GM18499 (cell line): ENCODE data around the gene ZNF516.

Source experiments
- ATAC-seq: cut with Tn5 transposase; IDR thresholded peaks from one replicate; pipeline ENCODE4 v1.9.1; 2021; ENCODE audit warnings: moderate number of reproducible peaks; ENCODE audit not compliant: insufficient read depth, unreplicated experiment

The ZNF516 gene

DNA sequence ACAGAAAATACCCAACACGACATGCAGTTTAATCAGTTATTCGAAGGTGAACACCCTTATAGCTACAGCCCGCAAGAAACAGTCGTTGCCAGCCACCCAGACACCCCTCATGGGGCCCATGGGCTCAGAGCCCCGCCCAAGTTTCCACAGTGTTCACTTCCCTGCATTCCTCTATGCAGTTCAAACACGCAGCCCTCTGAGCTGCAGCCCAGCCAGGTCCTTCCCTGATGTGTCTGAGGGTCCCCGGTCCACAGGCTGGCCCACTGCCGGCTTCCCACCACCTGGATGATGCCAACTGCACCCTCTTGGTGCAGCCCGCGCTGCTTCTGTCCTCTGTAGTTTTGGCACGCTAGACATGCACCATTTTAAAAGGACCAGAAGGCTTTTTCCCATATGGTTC, 87.4 kb downstream of the ZNF516 start:
- ATAC-seq = no peak

DNA sequence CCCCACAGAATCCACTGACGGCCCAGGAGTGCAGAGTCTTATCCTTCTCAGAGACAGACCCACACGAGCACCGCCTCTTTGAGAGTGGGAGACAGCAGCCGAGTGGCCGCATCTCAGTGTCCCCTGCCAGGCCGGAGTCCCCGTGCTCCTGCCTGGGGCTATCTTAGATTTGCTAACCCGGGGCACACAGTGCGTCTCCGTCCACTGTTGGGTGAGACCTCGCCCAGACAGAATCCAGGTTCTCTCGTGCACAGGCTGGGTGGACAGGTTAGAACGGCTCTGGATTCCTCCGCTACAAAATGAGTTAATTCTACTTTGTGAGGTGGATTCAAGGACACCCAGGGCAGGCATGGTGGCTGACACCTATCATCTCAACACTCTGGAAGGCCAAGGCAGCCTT, 88.3 kb downstream of the ZNF516 start:
- no peak for ATAC-seq

DNA sequence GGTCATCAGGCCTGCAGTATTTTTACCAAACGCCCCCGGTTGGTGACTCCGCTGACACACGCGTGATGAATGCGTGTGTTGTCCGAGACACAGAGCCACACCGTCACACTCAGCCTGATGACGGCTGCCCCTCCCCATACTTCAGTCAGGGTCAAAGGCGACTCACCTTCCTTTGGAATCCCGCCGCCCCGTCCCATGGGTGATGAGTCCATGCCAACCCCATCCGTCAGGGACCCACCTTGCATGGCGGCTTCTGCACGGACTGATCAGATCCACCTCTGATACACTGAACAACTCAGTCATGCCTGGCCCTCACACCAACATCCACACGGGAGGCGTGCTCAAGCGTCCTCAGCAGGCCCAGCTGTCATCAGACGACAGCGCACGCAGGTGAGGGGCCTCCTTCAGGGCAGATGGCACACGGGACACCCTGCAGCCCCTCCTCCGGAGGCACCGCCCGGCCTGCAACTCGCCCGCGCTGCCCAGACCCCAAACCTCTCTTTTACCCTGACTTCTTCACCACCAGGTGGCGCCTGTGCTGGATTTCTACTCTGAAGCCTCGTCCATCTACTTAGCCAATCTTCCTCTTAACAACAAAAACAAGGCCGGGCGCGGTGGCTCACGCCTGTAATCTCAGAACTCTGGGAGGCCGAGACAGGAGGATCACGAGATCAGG, 89.2 kb downstream of the ZNF516 start:
- no peak for ATAC-seq

DNA sequence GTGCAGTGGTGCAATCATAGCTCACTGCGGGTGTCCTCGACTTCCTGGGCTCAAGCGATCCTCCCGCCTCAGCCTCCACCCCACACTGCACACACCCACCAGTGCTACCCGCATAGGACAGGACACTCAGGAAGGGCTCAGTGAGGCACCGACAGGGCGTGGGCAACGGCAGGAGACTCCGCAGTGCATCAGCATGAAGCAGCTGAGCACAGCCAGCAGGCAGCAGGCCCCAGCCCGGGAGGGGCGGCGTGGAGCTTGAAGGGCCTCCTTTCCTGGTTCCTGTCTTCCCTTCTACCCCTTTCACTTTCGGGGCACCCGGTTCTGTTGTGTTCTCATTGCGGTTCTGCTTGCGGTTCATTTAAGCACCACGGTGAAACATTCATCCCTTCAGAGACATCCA, 89.8 kb downstream of the ZNF516 start:
- ATAC-seq = no peak

DNA sequence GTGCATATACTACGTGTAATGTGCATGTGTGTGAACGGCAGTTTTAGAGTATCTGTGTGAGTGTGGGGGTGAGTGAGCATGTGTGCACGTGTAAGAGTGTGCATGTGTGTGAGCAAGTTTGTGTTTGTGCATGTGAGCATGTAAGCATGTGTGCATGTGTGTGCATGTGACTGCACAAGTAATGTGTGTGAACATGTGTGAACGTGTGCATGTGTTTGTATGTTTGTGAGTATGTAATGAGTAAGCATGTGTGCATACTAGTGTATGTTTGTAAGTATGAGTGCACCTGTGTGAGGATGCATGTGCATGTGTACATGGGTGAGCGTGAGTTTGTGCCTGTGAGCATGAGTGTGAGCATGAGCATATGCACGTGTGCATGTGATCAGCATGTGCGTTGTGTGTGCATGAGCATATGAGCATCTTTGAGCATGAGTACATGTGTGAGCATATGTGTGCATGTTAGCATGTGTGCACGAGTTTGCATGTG, 90.7 kb downstream of the ZNF516 start:
- ATAC-seq = no peak

DNA sequence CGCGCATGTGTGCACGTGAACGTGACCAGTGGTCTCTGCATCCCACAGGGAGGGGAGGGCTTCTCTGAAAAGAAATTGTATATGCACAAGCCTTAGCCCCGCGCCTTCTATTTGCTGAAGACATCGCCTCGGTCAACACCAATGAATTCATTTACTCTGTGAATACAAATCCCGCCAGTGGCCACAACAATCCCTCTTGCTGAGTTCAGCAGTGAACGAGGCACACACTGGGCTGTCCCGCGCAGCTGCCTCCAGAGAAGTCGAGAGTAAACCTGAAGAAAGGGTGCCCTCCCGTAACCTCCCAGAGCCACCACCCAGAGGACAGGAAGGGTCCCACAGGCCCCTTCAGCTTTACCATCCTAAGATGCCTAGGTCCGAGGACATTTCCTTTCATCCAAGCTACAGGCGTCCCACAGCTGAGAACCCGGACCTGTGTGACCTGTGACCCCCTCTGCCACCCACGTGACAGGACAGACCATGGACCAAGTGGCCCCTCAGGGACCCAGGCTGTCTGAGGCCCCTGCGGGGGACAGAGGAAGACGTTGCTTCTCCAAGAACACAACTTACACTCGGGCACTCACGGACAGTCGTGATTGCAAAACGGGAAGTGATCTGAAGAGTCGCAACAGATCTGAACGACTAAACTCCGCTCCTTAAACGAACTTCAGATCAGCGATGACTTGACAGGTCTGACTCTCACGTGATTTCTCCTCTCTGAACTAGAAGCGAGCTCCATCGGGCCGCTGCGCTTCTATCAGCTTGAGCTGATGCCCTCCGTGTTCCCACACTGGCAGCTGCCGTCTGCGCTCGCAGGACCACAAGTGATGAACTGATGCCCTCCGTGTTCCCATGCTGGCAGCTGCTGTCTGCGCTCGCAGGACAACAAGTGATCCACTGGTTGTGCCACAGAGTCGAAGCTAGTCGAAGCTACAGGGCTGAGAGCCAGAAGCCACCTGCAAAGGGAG, 92.7 kb downstream of the ZNF516 start:
- no peak for ATAC-seq

DNA sequence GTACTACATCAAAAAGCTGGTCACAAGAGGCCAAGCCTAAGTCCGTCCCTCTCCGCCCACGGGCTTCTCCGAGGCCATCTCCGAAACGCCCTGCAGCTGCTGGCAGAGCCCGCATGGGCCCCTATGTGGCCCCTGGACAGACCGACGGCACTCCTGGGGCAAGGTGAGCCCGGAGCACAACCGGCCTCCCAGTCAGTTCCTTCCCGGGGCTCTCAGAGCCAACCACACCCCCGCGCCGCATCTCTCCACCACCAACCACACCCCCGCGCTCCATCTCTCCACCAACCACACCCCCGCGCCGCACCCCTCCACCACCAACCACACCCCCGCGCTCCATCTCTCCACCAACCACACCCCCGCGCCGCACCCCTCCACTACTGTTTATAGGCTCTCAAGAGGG, 93.5 kb downstream of the ZNF516 start:
- no peak for ATAC-seq

DNA sequence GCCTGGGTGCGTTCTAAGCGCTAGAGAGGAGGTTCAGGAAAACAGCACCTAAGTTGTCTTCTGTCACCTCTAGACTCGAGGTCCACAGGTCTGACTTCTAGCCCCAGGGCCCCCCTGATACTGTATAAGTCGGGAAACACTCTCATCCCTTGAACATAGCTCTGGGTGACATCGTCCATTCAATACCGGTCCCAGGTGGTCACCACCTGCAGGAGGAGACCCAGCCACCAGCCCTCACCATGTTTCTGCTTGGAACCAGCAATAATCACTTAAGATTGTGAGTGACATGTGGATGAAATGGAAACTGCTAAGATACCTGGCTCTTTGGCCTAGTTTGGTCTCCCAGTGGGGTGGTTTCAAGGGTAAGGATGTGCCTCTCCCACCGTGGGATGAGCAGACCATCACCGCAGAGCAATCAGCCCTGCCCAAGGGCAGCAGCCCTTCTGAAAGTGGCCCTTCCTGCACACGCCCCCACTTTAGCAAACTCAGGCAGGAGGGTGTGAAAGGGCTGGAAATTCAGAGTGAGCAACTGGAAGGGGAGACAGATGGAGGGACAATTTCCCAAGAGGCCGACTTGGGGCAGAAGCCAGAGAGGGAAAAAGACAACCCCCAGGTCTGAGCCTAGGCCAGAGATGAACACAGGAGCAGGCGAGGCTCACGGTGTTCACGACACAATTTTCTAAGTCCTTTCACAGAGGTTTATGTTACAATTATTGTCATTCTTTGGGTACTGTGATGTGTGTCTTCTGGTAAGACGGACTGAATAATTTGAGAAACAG, 95.2 kb downstream of the ZNF516 start:
- no peak for ATAC-seq

DNA sequence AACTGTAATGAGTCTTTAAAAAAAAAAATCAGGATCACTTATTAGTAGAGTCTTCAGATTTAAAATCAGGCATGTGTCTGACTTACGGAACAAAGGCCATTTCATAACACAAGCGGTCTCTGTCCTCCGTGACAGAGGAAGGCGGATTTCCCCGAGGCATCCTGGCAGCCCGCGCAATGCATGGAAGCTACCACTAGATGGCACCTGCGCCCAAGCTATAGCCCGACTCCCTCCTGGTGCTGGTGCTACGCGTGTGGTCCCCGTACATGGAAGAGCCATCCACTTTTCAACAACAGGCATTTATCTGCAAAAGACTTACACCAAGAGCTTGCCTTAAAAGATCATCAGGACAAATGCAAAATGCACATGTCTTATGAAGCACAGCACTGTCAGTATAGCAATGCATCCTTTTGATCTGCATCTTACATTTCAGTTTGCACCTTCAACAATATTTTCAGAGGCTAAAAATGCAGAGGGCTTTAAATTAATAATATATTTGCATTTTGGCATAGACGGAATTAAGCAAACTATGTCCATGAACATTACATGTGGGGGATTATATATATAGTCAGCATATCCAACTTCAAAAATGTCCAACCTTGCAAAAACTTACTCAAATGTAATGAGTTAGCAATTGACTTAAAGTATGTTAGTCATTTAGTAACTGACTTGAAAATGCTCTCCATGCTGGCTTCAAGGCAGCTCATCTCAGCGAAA, 96.0 kb downstream of the ZNF516 start:
- peak; percentile 92 for ATAC-seq

DNA sequence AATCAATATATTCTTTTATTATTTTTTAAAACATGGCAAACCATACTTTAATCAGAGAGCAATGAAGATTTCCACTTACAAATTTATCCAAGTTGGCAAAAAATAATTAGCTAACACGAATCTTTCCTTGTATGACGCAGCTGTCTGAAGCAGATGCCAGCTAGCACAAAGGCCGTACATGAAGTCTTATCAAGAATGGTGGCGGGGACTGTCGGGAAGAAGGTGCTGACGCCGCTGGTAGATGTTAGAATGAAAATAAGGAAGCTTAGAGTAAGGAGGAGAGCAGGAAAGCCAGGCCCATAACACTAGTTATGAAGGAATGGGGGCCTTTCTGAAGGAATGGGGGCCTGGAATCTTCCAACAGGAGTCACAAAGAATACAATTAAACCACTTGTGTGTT, 96.7 kb downstream of the ZNF516 start:
- no peak for ATAC-seq

DNA sequence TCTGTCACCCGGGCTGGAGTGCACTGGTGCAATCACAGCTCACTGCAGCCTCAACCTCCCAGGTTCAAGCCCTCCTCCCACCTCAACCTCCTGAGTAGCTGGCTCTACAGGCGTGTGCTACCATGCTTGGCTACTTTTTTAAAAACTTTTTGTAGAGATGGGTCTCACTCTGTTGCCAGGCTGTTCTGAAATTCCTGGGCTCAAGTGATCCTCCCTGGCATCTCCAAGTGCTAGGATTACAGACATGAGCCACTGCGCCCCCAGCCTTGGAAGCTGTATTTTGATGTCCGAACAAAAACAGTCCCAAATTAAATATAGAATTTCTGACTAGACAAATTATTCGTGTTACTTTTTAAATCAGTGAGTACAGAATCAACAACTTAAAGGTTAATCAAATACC, 97.4 kb downstream of the ZNF516 start:
- ATAC-seq = no peak

DNA sequence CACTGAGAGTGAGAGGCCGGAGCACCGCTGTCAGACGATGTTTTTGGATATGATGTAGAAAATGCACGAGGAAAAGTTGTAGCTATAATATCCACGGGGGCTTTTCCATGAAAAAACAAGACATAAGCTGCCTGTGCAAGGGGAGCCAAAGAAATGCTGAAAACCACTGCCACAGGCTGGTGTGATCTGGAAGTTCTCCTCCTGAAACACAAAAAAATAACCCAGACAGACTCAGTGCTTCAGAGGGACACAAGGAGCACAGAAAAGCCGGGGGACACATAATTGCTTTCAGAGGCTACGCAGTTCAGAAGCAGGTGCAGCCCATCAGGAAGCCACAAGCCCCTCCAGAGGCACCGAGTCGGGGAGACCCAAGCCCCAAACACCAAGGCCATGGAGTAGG, 98.2 kb downstream of the ZNF516 start:
- ATAC-seq = no peak

DNA sequence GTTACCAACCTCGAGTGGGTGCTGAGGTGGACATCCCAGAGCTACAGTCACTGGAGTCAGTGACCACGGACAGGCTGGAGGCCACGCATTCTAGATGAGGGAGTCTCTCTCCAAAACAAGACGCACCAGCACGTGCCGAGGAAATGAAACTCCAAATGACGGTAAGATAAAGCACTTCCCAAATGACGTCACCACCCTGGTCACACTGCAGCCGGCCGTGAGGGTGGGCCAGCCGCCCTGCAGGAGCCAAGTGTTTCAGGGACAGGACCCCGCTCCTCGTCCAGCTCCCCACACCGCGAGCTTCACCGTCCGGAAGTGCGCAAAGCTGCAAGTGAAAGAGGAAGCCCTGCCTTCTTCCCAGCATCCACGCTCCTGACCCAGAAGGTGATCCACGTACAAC, 99.4 kb downstream of the ZNF516 start:
- no peak for ATAC-seq

DNA sequence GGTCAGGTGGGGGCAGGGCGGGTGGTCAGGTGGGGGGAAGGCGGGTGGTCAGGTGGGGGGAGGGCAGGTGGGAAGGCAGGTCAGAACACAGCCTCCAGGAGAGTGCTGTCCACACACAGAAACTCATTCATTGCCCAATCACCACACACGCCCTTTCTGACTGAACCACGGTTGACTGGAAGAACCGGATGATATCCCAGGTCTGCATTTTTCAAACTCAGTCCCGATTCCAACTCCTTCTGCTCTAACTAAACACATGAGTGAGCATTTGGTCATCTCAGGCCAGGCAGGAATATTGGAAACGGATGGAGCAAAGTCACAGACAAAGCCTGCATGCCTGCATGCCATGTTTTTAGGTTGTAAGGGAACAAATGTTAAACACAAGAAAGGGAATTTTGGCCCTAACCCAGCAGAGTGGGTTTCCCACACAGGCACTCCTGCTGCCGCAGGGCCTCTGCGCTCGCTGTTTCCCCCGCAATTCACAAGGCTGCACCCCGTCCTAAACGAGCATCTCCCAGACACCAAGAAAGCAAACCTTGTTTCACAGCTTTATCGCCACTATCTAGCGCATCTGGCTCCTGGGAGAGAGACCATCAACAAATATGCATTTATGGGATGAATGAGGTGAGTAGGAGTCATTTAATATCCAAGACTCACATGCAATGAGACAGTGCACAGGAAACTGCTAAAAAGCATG, 100.1 kb downstream of the ZNF516 start:
- no peak for ATAC-seq

DNA sequence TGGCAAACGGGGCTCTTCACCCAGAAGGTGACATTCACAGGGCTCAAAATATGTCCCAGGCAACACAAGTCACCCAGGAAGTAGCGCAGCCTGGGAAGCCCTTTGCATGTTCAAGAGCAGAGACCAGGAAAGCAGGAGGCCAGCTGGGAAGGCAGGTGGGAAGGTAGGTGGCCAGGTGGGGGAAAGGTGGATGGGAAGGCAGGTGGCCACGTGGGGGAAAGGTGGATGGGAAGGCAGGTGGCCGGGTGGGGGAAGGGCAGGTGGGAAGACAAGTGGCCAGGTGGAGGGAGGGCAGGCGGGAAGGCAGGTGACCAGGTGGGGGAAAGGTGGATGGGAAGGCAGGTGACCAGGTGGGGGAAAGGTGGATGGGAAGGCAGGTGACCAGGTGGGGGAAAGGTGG, 102.7 kb downstream of the ZNF516 start:
- no peak for ATAC-seq

DNA sequence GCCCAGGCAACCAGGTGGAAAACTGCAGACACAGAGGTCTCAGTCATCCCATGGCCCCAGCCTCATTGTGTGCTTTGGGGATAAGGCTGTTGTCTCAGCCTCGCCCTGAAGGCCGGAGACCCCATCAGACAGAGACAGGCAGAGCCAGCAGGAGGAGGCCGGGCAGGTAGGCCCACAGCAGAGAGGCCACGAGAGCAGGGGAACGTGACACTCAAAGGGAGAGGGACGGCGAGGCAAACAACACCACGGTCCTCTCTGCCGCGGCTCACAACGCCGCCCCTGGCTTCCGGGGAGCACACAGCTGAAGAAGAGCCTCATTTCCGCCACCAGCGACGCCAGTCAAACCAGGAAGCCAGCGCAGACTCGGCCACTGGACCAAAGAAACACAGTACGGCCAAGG, 103.3 kb downstream of the ZNF516 start:
- ATAC-seq = no peak

DNA sequence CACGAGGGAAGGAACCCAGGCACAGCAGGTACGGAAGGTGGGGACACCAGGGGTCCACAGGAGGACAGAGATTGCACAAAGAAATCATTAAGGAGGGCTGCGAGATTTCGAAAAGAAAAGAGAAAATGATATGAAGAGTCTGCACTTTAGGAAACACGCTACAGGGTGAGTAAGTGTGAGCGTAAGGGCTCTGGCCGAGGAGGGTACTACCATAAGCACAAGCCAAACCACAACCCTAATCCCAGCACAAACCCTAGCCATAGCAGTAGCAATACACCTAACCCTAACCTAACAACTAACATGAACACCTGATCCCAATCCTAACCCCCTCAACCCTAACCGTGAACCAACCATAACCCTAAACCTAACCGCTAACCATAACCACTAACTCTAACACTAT, 104.0 kb downstream of the ZNF516 start:
- ATAC-seq = no peak

DNA sequence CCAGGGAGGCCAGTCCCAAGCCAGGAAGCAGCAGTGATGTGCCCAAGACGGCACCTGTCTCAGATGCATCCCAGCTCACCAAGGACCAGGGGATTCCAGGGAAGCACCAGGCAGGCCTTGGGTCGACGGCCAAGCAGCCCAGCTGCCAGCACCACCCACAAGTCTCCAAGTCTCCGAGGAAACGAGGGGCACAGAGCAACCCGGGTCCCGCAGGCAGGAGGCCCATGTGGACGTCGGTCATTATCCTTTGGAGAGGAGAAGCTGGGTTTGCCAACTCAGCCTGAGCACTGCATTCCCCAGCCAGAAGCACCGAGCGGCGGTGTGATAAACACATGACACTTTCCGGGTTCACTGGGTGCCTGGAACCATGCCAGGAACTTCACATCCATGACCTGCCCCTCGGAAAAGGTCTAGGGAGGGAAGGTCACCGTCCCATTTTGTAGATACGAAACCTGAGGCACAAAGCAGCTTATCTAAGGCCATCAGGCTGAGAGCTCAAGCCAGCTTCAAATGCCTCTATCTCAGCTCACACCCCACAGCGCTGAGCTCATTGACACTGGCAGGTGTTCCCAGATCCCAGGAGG, 104.5 kb downstream of the ZNF516 start:
- ATAC-seq = no peak

DNA sequence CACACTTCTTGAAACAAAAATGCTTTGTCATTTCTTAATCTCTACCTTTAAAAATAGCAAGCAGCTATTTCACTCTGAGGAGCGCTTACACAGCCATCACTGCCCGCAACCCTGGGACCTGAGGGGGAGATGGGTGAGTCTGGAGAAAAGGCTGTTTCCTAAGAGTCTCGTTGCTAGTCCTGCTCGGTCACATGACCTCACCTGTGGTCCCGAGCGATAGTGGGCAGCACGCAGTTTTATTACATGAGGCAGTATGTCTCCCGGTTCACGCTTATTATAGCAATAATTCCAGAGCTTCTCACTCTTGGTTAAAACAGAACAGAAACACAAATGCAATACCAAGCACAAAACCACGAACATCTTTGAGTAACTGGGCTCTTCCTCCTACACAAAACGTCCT, 105.3 kb downstream of the ZNF516 start:
- ATAC-seq = no peak
